HL-60 (cell line): ENCODE data around the gene SNX9.

ENCODE experiments used
- CTCF ChIP-seq: IDR thresholded peaks from one replicate; pipeline ENCODE4 v1.5.1; 2011; ENCODE audit warnings: low read length, control low read depth, inconsistent platforms; ENCODE audit not compliant: insufficient read depth
- GABPA ChIP-seq: IDR thresholded peaks from 2 replicates; pipeline ENCODE4 v1.6.1; 2012; ENCODE audit warnings: low read depth
- REST ChIP-seq: IDR thresholded peaks from 2 replicates; pipeline ENCODE4 v1.6.1; 2012; ENCODE audit warnings: low read depth; ENCODE audit not compliant: insufficient replicate concordance

- TF ChIP-seq CTCF (no peak), REST (peak; percentile 15), GABPA (no peak)
Observed at GRCh38 chr6:157832250-157832967, 9.4 kb downstream of the SNX9 start.
